OCI-LY1 (cell line): Measurements from ENCODE around the gene DPM2.

Experiments
- CTCF ChIP-seq: fragments of 200-600 bp; sonication (generic), shearing (Covaris generic); IDR thresholded peaks from 2 replicates; pipeline ENCODE4 v1.5.1; 2017; ENCODE audit warnings: mild to moderate bottlenecking, antibody characterized with exemption, low read length, moderate library complexity, mixed read lengths
- EZH2 ChIP-seq: fragments of 200-600 bp; sonication (generic), shearing (Covaris generic); IDR thresholded peaks from 2 replicates; pipeline ENCODE4 v1.8.0; 2017; ENCODE audit warnings: borderline replicate concordance, mixed run types, mild to moderate bottlenecking, antibody characterized with exemption, low read length, moderate library complexity, mixed read lengths

GRCh38 chr9:127977009-127977883 lies 39.6 kb upstream of the DPM2 start:
- no peak for TF ChIP-seq CTCF
- no peak for TF ChIP-seq EZH2
